A172 (cell line): Measurements from ENCODE around the gene FAM24A. TPM values are rescaled to one million over a fixed set of nuclear protein-coding genes. Genes with fewer than 3 reads are reported as not detected.

ENCODE experiments used
- DNase-seq: peaks from one replicate; pipeline ENCODE4 v3.0.0-alpha.2; 2015; ENCODE audit warnings: low spot score
- total RNA-seq: library from RNA; depleted of rRNA; stranded (reverse); fragments of >200 nt; shearing (Covaris generic); gene quantifications from 2 replicates; pipeline ENCODE4 v1.2.3, GENCODE V29; 2014; rRNA removed

The FAM24A gene
- total RNA-seq, 1 experiment from 2014 or later = not detected

- DNase-seq = no peak
Observed at GRCh38 chr10:122930140-122930539, 19.7 kb downstream of the FAM24A start.

- DNase-seq = no peak
Observed at GRCh38 chr10:122931088-122931906, 20.9 kb downstream of the FAM24A start.

- DNase-seq = no peak
Observed at GRCh38 chr10:122939133-122939855, 28.9 kb downstream of the FAM24A start.

DNA sequence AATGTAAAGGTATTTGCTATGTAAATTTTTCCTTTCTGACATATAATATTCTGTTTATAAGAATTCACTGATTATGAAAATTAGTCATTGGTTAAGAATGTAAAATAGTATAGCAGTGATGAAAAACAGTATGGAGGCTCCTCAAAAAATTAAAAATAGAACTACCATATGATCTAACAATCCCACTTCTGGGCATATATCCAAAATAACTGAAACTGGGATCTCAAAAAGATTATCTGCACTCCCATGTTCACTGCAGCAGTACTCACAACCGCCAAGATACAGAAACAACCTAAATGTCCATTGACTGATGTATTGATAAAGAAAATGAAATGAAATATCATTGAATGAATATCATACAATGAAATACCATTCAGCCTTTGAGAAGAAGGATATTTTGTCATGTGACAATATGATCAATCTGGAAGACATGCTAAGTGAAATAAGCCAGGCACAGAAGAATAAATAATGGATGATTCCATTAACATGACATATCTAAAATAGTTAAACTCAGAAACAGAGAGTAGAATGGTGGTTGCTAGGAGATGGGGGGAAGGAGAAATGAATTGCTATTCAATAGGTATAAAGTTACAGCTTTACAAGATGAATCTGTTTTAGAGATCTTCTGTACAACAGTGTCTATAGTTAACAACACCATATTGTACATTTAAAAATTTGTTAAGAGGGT, 29.6 kb downstream of the FAM24A start:
- peak; percentile 2 for DNase-seq

GRCh38 chr10:122949296-122949695, 38.9 kb downstream of the FAM24A start:
- no peak for DNase-seq

DNA sequence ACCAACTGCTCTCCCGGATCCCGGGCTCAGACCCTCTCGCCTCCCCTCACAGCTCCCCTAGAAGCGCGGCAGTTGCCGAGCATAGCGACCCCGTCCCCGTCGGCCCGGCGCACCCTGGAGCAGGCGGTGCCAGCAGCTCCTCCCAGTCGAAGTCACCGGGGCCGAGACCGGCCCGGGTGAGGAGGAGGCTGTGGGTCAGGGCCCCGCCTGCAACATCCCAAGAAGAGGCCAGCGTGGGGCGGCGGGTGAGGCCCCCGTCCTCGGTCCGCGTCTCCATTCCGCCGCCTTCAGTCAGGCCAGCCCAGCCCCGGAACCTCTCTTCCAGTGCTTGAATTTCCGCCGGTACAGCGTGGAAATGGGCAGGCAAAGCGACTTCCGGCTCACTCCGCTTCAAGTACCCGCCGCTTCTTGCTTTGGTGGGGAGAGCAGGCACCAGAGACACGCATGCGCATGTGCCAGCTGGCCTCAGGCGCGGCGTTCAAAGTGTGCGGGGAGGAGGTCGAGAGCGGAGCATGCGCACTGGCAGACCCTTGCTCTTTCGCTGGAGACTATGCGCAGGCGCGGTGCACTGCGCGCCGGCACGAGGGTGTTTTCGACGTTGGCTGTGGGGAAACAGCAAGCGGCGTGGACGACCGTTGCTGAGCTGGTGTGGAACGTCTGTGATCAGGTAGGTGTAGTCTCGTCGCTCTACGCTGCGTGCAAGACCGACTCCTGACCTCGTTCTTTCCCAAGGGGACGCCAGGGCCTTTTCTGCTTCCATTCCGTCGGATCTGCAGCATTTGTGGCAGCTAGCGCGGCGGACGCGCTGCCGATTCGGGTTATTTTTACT, 43.7 kb downstream of the FAM24A start, which contains the start of gene C10orf88:
Gene C10orf88, minus strand, starts transcription at position 326 of the 829 bp plus-strand sequence. Its CDS starts 49 bp downstream, at position 277.
- peak; percentile 93 for DNase-seq

GRCh38 chr10:122954731-122955050, 44.3 kb downstream of the FAM24A start:
- DNase-seq = no peak

DNA sequence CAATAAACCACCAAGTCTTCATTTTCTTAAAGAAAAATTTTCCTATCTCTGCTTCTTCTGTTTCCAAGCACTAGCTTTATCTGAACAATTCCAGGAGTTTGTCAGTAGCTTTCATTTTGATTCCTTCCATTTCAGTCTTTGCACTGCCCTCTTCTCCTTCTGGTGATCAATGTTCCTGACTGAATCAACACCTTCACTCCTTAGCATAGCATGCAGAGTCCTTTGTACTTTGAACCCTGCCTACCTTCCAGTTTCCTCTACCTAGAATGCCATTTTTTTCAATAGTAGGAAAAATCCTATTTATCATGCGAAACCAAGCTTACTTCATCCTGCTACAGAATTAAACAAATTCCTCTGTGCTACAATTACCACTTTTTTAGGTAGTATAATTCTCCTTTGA, 45.5 kb downstream of the FAM24A start:
- no peak for DNase-seq

DNA sequence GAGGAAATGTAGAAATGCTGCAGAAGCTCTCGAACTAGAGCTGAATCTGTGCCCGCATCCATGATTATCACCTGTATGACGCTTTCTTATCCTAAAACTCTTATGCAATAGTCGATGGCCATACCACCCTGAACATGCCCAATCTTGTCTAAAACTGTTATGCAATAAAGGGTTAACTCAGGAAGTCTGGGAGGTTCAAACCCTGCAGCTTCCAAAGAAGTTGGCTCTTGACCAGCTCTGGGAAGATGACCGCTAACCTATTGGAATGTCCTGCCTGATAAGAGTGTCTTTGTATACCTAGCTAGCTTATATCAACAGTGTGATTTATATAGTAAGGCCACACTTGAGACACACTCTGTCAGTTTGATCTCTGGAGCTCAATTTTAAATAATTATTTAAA, 47.1 kb downstream of the FAM24A start:
- DNase-seq = no peak

- DNase-seq = no peak
Observed at GRCh38 chr10:122962405-122962804, 52.0 kb downstream of the FAM24A start.

Other genes starting within 250 kb of the FAM24A start
- not detected in 2 replicates for gene C10orf120, start 210.8 kb upstream of the FAM24A start, total RNA-seq
- gene CUZD1, start 64.8 kb upstream of the FAM24A start, total RNA-seq = not detected in 2 replicates
- not detected in 2 replicates for gene FAM24B, start 31.0 kb upstream of the FAM24A start, total RNA-seq
- 5.3 and 6.6 TPM in 2 replicates for gene C10orf88, start 43.6 kb downstream of the FAM24A start, total RNA-seq
- 2.0 and 8.3 TPM in 2 replicates for gene PSTK, start 69.8 kb downstream of the FAM24A start, total RNA-seq
- gene IKZF5, start 98.2 kb downstream of the FAM24A start, total RNA-seq = 0.84 and 1.6 TPM in 2 replicates
- gene ACADSB, start 98.4 kb downstream of the FAM24A start, total RNA-seq = 5.4 and 5.9 TPM in 2 replicates
- not detected in 2 replicates for gene HMX3, start 225.4 kb downstream of the FAM24A start, total RNA-seq
- gene HMX2, start 237.5 kb downstream of the FAM24A start, total RNA-seq = not detected in 2 replicates
- gene BUB3, start 243.8 kb downstream of the FAM24A start, total RNA-seq = 154 and 178 TPM in 2 replicates